Kidney glomerular epithelial cell (primary cell): Measurements from ENCODE around the gene PANK2.
"Not testable (repeated sequence)": the region's sequence is repeated elsewhere in the genome, so short reads cannot be mapped to it uniquely, and the experiment has no call there.

Experiments
- DNase-seq: peaks from one replicate; lab custom pipeline; 2025; lab: John Stamatoyannopoulos, UW

The PANK2 gene

DNA sequence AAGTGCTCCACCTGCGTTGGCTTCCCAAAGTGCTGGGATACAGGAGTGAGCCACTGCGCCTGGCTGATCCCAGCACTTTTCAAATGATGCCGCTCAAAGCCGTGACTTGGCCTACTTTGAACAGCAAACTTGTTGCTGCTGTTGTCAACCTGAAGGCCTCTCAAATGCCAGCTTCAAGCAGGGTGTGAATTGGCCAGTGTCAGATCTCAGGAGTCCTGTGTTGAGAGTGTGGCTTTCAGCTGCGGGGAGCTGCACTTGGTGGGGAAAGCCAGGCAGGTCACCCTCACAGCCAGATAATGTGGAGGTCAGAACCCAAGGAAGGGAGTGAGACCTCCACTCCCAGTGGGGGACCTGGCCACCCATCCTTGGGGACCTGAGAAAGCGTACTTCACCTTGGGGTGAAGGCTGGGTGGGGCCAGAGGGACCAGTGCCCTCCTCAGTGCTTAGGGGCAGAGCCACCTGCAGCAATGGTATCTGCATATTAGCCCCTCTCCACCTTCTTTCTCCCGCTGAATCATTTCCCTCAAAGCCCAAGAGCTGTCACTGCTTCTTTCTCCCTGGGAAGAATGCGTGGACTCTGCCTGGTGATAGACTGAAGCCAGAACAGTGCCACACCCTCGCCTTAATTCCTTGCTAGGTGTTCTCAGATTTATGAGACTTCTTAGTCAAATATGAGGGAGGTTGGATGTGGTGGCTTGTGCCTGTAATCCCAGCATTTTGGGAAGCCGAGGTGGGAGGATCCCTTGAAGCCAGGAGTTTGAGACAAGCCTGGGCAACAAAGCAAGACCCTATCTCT, 19.1 kb upstream of the PANK2 start:
- no peak for DNase-seq

- no peak for DNase-seq
Measured at GRCh38 chr20:3871550-3872265, 17.5 kb upstream of the PANK2 start.

DNA sequence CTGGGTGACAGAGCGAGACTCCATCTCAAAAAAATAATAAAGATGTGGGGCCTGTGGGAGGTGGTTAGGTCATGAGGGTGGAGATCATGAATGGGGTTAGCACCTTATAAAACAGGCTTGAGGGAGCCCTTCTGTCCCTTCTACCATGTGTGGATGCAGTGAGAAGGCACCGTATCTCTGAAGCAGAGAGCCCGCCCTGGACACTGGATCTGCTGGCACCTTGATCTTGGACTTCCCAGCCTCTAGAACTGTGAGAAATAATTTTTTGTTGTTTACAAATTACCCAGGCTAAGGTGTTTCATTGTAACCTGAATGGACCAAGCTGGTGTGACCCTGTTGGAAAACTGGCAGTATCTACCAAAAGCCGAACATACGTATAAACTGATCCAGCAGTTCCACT, 15.7 kb upstream of the PANK2 start:
- DNase-seq, result no peak

- DNase-seq, result no peak
Measured at GRCh38 chr20:3874194-3874844, 14.9 kb upstream of the PANK2 start.

DNA sequence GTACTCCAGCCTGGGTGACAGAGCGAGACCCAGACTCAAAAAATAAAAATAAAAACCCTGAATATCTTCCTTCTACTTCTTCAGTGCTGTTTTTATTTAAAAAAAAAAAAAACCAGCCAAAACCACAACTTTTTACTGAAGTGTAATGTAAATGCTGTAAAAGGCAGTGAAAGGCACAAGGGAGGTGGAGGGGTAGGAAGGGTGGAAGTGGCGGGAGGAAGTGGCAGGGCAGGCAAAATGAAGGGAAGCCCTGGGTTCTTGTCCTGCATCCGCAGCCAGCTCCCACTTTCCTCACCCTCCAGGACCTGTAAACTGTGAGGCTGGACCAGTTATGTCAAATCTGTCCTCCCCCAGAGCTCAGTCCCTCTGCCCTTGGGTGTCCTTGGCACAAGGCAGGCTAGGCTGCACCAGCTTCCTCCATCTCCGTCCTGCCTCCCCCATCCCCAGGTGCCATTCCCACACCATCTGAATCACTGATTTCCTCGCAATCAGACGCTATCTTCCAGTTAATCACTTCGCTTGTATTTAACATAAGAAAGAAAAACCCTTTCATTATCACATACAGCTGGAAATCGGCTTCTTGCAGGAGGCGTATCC, 13.7 kb upstream of the PANK2 start:
- DNase-seq, result no peak

DNA sequence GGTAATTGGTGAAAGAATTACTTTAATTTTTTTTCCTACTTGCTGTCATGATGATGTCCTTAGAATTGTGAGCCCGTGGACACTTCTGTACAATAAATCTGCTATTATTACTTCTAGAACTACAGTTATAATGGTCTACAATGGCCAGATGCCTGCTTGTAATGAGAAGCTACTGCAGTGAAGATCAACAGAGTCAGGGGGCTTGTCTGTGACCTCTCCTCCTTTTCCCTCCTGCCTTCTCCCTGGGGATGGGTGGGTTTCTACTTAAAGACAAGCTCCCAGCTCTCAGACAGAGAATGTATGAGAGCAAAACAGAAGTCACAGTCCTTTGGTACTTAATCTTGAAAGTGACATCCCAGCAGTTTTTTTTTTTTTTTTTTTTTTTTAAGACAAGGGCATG, 13.2 kb upstream of the PANK2 start:
- no peak for DNase-seq

- DNase-seq, result no peak
Measured at GRCh38 chr20:3876676-3877075, 12.5 kb upstream of the PANK2 start.

DNA sequence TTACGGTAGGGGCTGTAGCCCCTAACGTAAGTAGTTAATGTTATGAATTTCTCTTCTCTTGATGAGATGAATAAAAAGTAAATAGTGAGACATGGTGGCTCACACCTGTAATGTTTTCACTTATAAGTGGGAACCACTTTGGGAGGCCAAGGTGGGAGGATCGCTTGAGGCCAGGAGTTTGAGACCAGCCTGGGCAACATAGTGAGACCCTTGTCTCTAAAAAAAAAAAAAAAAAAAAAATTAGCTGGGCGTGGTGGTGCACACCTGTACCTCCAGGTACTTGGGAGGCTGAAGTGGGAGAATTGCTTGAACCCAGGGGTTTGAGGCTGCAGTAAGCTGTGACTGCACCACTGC, 10.3 kb upstream of the PANK2 start:
- not testable (repeated sequence) for DNase-seq

- DNase-seq, result no peak
Measured at GRCh38 chr20:3885715-3886114, 3.5 kb upstream of the PANK2 start.

GRCh38 chr20:3887876-3888620, 1.1 kb upstream of the PANK2 start:
- no peak for DNase-seq

DNA sequence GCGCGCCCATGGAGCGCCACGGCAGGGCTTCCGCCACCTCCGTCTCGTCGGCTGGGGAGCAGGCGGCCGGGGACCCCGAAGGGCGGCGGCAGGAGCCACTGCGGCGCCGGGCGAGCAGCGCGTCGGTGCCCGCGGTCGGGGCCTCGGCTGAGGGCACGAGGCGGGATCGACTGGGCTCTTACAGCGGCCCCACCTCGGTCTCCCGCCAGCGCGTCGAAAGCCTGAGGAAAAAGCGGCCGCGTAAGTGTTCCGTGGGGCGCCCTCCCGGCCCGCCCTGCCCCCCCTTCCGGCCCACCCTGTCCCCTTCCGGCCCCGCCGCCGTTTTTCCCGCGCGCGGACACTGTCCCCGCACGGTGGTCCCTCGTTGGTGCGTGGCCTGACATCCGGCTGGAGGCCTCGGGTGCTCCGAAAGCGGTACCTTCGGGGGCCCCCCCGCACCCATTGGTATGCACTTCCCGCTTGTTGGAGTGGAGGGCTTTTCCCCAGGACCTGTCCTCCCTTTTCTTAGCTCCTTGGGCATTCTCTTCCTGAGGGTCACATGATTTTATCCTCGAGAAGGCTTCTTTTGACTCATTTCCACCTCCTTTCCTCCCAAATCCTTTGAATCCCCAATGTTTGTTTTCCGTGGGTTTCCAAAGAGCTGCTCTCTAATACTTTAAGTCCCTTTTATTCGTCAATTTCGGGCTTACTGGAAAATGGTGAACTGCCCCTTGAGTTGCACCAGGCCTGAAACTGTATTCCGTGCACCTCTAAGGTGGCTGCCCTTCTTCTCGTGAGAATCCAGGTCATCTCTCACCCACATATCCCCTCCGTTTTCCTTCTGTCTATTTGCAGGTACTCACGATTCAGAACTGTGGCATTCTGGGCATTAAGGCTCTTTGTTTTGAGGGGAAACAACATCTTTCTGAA, 556 bp downstream of the PANK2 start:
- DNase-seq, result no peak

- no peak for DNase-seq
Measured at GRCh38 chr20:3890398-3890751, 1.2 kb downstream of the PANK2 start.

DNA sequence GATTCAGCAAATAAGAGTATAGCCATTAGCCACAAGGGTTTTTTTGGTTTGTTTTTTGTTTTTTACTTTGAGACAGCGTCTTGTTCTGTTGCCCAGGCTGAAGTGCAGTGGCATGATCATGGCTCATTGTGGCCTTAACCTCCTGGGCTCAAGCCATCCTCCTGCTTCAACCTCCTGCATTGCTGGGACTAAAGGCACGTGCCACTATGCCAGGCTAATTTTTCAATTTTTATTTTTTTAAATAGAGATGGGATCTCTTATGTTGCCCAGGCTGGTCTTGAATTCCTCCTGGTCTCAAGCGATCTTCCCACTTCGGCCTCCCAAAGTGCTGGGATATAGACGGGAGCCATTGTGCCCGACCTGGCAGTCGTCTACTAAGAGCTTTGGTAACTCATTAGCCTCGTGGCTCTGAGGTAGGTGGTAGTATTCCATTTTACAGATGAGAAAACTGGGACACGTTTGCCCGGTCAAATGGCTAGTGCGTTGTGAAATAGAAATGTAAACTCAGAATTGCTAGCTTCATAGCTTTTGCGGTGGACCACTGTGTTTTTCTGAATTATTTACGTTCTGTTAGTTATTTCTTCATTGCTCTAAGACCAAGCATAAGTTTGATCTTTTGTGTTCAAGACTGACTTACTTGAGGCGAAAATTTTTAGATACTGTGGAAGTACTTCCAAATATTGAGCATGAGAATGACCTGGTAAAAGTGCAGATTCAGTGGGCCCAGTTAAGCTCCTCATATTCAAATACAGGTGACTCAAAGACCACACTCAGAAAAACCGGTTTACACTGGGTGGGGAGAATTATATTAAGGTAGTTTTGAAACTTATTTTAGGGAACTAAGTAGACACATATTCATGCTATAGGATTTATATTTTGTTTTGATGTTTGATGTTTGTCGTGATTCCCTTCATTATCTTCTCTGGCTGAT, 2.1 kb downstream of the PANK2 start:
- no peak for DNase-seq

GRCh38 chr20:3894796-3895195, 5.6 kb downstream of the PANK2 start:
- no peak for DNase-seq

DNA sequence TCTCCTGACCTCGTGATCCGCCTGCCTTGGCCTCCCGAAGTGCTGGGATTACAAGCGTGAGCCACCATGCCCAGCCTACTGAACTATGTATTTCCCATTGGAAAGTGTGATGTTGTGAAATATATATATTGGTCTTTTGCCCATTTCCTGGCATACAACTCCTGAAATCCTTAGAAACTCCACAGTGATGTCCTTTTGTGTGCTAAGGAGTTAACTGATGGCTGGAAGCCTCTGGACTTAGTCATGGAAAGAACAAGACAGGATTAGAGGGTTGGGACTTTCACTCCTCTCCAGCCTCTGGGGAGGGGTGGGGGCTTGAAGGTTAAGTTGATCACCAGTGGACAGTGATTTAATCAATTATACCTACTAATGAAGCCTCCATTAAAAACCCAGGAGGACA, 7.1 kb downstream of the PANK2 start:
- DNase-seq, result no peak

- DNase-seq, result no peak
Measured at GRCh38 chr20:3896853-3897583, 7.8 kb downstream of the PANK2 start.

DNA sequence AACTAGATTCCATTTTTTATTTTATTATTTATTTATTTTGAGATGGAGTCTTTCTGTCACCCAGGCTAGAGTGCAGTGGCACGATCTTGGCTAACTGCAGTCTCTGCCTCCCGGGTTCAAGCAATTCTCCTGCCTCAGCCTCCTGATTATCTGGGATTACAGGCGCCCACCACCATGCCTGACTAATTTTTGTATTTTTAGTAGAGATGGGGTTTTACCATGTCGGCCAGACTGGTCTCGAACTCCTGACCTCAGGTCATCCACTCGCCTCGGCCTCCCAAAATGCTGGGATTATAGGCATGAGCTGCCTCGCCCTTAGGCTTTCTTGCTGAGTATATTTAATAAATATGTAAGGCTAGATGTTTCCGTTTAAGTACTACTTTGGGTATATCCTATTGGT, 9.0 kb downstream of the PANK2 start:
- not testable (repeated sequence) for DNase-seq

DNA sequence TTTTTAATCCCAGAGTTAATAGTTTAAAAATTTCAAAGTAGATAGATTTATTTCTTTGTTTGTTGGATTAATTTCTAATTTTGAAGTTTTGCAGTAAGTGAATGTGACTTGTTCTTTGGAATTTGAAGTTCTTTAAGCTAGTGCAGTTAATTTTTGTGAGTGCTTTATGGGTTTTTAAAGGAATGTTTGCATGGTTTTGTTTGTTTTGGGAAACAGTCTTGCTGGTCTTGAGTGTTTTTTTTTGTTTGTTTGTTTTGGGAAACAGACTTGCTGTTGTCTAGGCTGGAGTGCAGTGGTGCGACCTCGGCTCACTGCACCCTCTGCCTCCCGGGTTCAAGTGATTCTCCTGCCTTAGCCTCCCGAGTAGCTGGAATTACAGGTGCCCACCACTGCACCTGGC, 9.5 kb downstream of the PANK2 start:
- no peak for DNase-seq

- DNase-seq, result no peak
Measured at GRCh38 chr20:3900187-3900604, 11.0 kb downstream of the PANK2 start.
